Measurements from ENCODE around the gene NACC2. TPM values are rescaled to one million over a fixed set of nuclear protein-coding genes. Genes with fewer than 3 reads are reported as not detected.

The NACC2 gene
- total RNA-seq, 1 donor from 2014 or later = 4.5 TPM

DNA sequence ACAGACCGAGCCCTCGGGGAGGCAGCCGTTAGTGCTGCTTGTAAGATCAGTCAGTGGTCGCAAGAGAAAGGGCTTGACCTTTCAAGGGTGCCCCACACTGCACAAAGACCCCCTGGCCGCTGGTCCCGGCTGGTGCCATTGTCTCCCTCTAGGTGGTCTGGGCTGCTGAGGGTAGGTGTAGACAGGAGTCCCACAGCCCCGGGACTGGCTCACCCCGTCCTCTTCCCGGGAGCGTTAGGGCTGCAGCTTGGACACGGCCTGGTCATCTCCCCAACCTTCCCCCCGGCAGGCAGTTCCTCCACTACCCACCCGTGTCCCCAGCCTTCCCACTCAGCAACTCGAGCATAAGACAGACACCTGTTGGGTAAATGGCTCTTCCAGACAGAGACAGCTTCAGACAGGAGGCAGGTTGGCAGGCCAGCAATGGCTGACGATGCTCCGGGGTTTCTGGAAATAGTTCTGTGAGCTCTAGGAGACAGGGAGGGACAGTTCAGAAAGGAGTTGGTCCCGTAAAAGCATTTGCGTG lies 38.9 kb upstream of the NACC2 start:
- H3K27ac ChIP-seq = no peak overlapping the region
- peak overlapping the region; percentile 93 for H2AFZ ChIP-seq (replicated peaks)
- H4K20me1 ChIP-seq (ENCODE audit: low read depth) = no peaks in the 10 kb centered on the region
- Mint-ChIP-seq H3K27me3 (ENCODE audit: insufficient read depth, low read depth) (peaks cover 28% of the 10 kb centered on the region), H3K4me3 (peak overlapping the region; percentile 81), H3K27ac (no peak overlapping the region), H3K4me1 (peaks cover 14% of the 10 kb centered on the region), H3K36me3 (no peaks in the 10 kb centered on the region), H3K9me3 (no peaks in the 10 kb centered on the region)
- H3K4me1 ChIP-seq = peaks cover 9% of the 10 kb centered on the region
- TF ChIP-seq EZH2phosphoT487 (IDR thresholded peaks at IDR 0.05) (no peak), EZH2 (IDR thresholded peaks at IDR 0.05) (no peak)
- TF ChIP-seq, protein P1, sequence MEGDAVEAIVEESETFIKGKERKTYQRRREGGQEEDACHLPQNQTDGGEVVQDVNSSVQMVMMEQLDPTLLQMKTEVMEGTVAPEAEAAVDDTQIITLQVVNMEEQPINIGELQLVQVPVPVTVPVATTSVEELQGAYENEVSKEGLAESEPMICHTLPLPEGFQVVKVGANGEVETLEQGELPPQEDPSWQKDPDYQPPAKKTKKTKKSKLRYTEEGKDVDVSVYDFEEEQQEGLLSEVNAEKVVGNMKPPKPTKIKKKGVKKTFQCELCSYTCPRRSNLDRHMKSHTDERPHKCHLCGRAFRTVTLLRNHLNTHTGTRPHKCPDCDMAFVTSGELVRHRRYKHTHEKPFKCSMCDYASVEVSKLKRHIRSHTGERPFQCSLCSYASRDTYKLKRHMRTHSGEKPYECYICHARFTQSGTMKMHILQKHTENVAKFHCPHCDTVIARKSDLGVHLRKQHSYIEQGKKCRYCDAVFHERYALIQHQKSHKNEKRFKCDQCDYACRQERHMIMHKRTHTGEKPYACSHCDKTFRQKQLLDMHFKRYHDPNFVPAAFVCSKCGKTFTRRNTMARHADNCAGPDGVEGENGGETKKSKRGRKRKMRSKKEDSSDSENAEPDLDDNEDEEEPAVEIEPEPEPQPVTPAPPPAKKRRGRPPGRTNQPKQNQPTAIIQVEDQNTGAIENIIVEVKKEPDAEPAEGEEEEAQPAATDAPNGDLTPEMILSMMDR (IDR thresholded peaks at IDR 0.05) = no peak
- no peaks in the 10 kb centered on the region for H3K79me2 ChIP-seq (ENCODE audit: low read depth)
- H3K4me2 ChIP-seq = peak overlapping the region; percentile 84
- H3K9me3 ChIP-seq (ENCODE audit: low read depth) = no peaks in the 10 kb centered on the region
- peaks cover 16% of the 10 kb centered on the region for H3F3A ChIP-seq (ENCODE audit: low read depth)
- DNase-seq (ENCODE audit: low spot score) = no peak
- H3K4me3 ChIP-seq = peak overlapping the region; percentile 51
- peaks cover 46% of the 10 kb centered on the region for H3K27me3 ChIP-seq
- H3K36me3 ChIP-seq = no peaks in the 10 kb centered on the region
- no peak overlapping the region for H3K9ac ChIP-seq

DNA sequence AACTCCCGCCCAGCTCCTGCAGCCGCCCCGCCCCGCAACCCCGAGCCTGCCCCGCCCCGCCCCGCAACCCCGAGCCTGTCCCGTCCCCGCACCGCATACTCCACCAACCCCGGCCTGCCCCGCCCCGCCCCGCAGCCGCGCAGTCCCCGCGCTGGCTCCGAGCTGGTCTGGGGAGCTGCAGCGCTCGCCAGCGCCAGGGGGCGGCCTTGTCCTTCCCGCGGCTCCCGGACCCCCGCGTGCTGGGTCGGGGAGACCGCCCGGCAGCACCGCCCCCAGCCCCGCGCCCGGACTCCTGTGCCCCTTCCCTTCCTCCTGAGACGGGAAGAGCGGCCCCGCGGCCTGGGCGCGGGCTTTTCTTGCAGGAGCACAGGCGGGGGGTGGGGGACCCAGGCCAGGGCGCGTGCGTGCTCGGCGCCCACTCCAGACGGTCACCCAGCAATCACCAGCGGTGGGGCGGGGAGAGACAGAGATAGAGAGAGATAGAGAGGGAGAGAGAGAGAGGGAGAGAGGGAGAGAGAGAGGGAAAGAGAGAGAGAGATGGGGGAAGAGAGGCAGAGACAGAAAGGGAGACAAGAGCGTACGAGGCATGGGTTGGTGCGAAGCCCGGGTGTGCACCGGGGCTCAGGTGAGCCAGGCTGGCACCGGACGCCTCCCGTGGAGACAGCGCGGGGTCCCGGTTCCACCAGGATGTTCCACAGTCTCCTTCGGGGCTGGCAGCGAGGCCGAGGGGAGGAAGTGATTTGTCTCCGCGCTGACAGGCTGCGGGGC lies 38.3 kb upstream of the NACC2 start:
- Histone ChIP-seq H3K9me3 (ENCODE audit: low read depth) (no peaks in the 10 kb centered on the region), H3K27me3 (peaks cover 46% of the 10 kb centered on the region), H4K20me1 (ENCODE audit: low read depth) (no peaks in the 10 kb centered on the region), H3K4me3 (peak overlapping the region; percentile 51), H3K9ac (no peak overlapping the region), H3K36me3 (no peaks in the 10 kb centered on the region), H2AFZ (replicated peaks) (peak overlapping the region; percentile 93), H3F3A (ENCODE audit: low read depth) (peaks cover 16% of the 10 kb centered on the region), H3K4me2 (peak overlapping the region; percentile 84), H3K4me1 (peaks cover 5% of the 10 kb centered on the region), H3K79me2 (ENCODE audit: low read depth) (no peaks in the 10 kb centered on the region), H3K27ac (no peak overlapping the region)
- Mint-ChIP-seq H3K36me3 (no peaks in the 10 kb centered on the region), H3K9me3 (no peaks in the 10 kb centered on the region), H3K27ac (no peak overlapping the region), H3K27me3 (ENCODE audit: insufficient read depth, low read depth) (peaks cover 26% of the 10 kb centered on the region), H3K4me1 (peaks cover 9% of the 10 kb centered on the region), H3K4me3 (peak overlapping the region; percentile 81)
- DNase-seq (ENCODE audit: low spot score) = peak; percentile 91
- TF ChIP-seq EZH2phosphoT487 (IDR thresholded peaks at IDR 0.05) = no peak
- TF ChIP-seq, protein P1 (IDR thresholded peaks at IDR 0.05) = peak; percentile 67
- peak; percentile 60 for TF ChIP-seq EZH2 (IDR thresholded peaks at IDR 0.05)

DNA sequence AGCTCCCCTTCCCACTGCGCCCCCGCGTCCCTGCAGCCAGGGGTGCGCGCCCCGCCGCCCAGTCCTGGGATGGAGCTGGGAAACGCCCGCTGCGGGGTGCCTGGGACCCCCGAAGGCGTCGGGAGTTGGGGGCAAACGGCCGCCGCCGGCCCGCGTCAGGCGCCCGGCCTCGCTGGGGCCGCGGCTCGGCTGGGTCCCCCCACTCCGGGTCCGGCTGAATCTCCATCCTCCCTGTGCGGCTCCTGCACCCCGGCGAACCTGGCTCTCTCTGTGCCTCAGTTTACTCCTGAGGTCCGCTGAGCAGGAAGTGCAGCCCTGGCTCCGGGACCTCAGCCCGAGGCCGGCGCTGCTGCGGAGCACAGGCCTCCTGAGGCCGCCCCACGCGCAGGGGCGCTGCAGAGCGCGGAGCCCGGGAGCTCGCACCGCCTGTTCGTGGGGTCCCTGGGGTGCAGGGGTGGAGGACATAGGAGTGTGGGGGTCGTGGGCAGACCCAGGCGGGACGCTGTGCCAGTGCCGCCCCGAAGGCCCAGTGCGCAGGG lies 37.5 kb upstream of the NACC2 start:
- Histone ChIP-seq H3K79me2 (ENCODE audit: low read depth) (no peaks in the 10 kb centered on the region), H4K20me1 (ENCODE audit: low read depth) (no peaks in the 10 kb centered on the region), H3K4me1 (peaks cover 4% of the 10 kb centered on the region), H3K4me3 (peak overlapping the region; percentile 34), H3K27ac (no peak overlapping the region), H3K4me2 (peak overlapping the region; percentile 57), H3K9ac (no peak overlapping the region), H3F3A (ENCODE audit: low read depth) (peaks cover 16% of the 10 kb centered on the region), H2AFZ (replicated peaks) (no peak overlapping the region), H3K9me3 (ENCODE audit: low read depth) (no peaks in the 10 kb centered on the region), H3K27me3 (peaks cover 46% of the 10 kb centered on the region), H3K36me3 (no peaks in the 10 kb centered on the region)
- no peak for DNase-seq (ENCODE audit: low spot score)
- Mint-ChIP-seq H3K4me1 (peaks cover 9% of the 10 kb centered on the region), H3K36me3 (no peaks in the 10 kb centered on the region), H3K4me3 (no peak overlapping the region), H3K27ac (no peak overlapping the region), H3K9me3 (no peaks in the 10 kb centered on the region), H3K27me3 (ENCODE audit: insufficient read depth, low read depth) (peaks cover 26% of the 10 kb centered on the region)
- TF ChIP-seq, protein P1 (IDR thresholded peaks at IDR 0.05) = no peak
- TF ChIP-seq EZH2 (IDR thresholded peaks at IDR 0.05) (no peak), EZH2phosphoT487 (IDR thresholded peaks at IDR 0.05) (peak; percentile 16)

Measured in neural progenitor cell (in vitro differentiated cells).